Gastrocnemius medialis (tissue), 4 donors: ENCODE measurements around the gene TARDBP.

ENCODE experiments used
- POLR2A ChIP-seq, 2 donors: fragments of 450-650 bp; IDR thresholded peaks; one replicate each; pipeline ENCODE4 v1.6.1; 2017; ENCODE audit warnings: antibody characterized with exemption in 2 of 2, mild to moderate bottlenecking in 2 of 2, moderate library complexity in 2 of 2
- TF ChIP-seq, protein P1 (sequence below), 5 experiments: fragments of 450-650 bp in 3 of 5; fragments of 200-600 bp in 2 of 5; sonication (generic) in 2 of 5; IDR thresholded peaks in 4 of 5; conservative IDR thresholded peaks in 1 of 5; 1 replicate in 4 of 5; 2 replicates in 1 of 5; pipeline ENCODE4 v1.5.1; 2016 to 2019; ENCODE audit warnings: antibody characterized with exemption in 5 of 5, mild to moderate bottlenecking in 3 of 5, moderate library complexity in 3 of 5

DNA sequence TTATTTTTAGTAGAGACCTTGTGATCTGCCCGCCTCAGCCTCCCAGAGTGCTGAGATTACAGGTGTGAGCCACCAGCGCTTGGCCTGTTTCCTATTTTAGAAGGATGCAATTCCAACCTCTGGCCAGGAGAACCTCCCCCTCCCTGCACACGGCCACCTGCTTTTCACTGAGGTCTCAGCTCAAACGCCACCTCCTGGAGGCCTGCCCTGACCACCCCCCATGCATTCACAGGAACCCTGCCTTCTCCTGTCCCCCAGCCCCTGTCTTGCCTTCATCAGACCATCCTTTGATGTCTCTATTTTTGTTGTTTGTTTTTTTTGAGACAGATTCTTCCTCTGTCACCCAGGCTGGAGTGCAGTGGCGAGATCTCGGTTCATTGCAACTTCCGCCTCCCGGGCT is 45.0 kb downstream of the TARDBP start:
- TF ChIP-seq, protein P1, sequence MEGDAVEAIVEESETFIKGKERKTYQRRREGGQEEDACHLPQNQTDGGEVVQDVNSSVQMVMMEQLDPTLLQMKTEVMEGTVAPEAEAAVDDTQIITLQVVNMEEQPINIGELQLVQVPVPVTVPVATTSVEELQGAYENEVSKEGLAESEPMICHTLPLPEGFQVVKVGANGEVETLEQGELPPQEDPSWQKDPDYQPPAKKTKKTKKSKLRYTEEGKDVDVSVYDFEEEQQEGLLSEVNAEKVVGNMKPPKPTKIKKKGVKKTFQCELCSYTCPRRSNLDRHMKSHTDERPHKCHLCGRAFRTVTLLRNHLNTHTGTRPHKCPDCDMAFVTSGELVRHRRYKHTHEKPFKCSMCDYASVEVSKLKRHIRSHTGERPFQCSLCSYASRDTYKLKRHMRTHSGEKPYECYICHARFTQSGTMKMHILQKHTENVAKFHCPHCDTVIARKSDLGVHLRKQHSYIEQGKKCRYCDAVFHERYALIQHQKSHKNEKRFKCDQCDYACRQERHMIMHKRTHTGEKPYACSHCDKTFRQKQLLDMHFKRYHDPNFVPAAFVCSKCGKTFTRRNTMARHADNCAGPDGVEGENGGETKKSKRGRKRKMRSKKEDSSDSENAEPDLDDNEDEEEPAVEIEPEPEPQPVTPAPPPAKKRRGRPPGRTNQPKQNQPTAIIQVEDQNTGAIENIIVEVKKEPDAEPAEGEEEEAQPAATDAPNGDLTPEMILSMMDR (IDR thresholded peaks at IDR 0.05 in 4 of 5, conservative IDR thresholded peaks at IDR 0.05 in 1 of 5): no peak
- no peak for TF ChIP-seq POLR2A (IDR thresholded peaks at IDR 0.05)
